Suprapubic skin (tissue), 4 donors: ENCODE data around the gene VWA5B2. TPM values are rescaled to one million over a fixed set of nuclear protein-coding genes. Genes with fewer than 3 reads are reported as not detected.

Experiments
- DNase-seq, 2 donors: peaks; one replicate each; pipeline ENCODE4 v3.0.0-alpha.2; 2019; ENCODE audit warnings: low spot score in 2 of 2
- H3K27ac ChIP-seq: fragments of 200-600 bp; sonication (generic); one replicate; pipeline ENCODE4 v1.5.1; 2019
- H3K27me3 ChIP-seq: fragments of 200-600 bp; sonication (generic); one replicate; pipeline ENCODE4 v1.5.1; 2019
- H3K36me3 ChIP-seq: fragments of 200-600 bp; sonication (generic); one replicate; pipeline ENCODE4 v1.5.1; 2019
- H3K4me1 ChIP-seq: fragments of 200-600 bp; sonication (generic); one replicate; pipeline ENCODE4 v1.5.1; 2019
- H3K4me3 ChIP-seq: fragments of 200-600 bp; sonication (generic); one replicate; pipeline ENCODE4 v1.5.1; 2019; ENCODE audit warnings: mild to moderate bottlenecking
- H3K9me3 ChIP-seq: fragments of 200-600 bp; sonication (generic); one replicate; pipeline ENCODE4 v1.5.1; 2019
- EP300 ChIP-seq: sonication (generic); formaldehyde crosslinking; IDR thresholded peaks from one replicate; pipeline ENCODE4 v1.6.1; 2017; ENCODE audit warnings: antibody characterized with exemption
- POLR2A ChIP-seq, 2 donors: fragments of 450-650 bp; IDR thresholded peaks; one replicate each; pipeline ENCODE4 v1.6.1; 2017; ENCODE audit warnings: antibody characterized with exemption in 2 of 2, mild to moderate bottlenecking in 2 of 2, moderate library complexity in 2 of 2
- POLR2AphosphoS5 ChIP-seq, 3 donors: sonication (generic); formaldehyde crosslinking; IDR thresholded peaks; one replicate each; pipeline ENCODE4 v1.6.1; 2017; ENCODE audit warnings: antibody characterized with exemption in 3 of 3
- WGBS: methylation state at CpG from one replicate; pipeline ENCODE4 v1.1.5; 2018; 5-methylcytosine and 5-hydroxymethylcytosine counted together
- total RNA-seq, 4 donors: library from RNA; depleted of rRNA; stranded (reverse); fragments of >200 nt; gene quantifications; one replicate each; pipeline ENCODE4 v1.1.0, GENCODE V29; 2016
- TF ChIP-seq, protein P1 (sequence below), 2 donors: fragments of 200-600 bp in 1 of 2; fragments of 450-650 bp in 1 of 2; sonication (generic) in 1 of 2; IDR thresholded peaks; one replicate each; pipeline ENCODE4 v1.5.1; 2016 to 2019; ENCODE audit warnings: antibody characterized with exemption in 2 of 2, mild to moderate bottlenecking in 1 of 2, moderate library complexity in 1 of 2

VWA5B2 gene
- total RNA-seq, 4 donors from 2014 or later: 0.24 TPM; not detected in 3

DNA sequence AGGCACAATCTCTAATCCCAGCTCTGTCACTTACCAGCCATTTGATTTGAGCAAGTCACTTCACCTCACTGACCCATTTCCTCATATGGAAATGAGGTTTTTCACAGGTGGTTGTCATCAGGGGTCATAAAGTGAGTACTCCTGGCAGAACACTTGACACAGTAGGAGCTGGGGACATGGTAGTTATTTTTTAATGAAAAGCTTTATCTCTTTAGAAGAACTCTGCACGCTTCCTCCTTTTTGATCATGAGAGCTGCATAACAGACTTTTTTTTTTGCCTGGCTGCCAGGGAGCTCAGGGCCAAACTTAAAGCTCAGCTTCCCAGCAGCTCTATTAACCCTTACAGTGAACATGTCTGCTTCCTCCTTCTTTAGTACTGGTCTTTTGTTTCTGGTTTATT, 8.4 kb downstream of the VWA5B2 start:
- DNase-seq: no peak
- Histone ChIP-seq H3K4me3 (no peak overlapping the region), H3K27me3 (peaks cover 7% of the 10 kb centered on the region), H3K36me3 (peaks cover 9% of the 10 kb centered on the region), H3K4me1 (peaks cover 8% of the 10 kb centered on the region), H3K27ac (no peak overlapping the region), H3K9me3 (no peaks in the 10 kb centered on the region)
- TF ChIP-seq POLR2A (IDR thresholded peaks at IDR 0.05): no peak
- TF ChIP-seq EP300: no peak
- no peak for TF ChIP-seq POLR2AphosphoS5 (IDR thresholded peaks at IDR 0.05)
- TF ChIP-seq, protein P1, sequence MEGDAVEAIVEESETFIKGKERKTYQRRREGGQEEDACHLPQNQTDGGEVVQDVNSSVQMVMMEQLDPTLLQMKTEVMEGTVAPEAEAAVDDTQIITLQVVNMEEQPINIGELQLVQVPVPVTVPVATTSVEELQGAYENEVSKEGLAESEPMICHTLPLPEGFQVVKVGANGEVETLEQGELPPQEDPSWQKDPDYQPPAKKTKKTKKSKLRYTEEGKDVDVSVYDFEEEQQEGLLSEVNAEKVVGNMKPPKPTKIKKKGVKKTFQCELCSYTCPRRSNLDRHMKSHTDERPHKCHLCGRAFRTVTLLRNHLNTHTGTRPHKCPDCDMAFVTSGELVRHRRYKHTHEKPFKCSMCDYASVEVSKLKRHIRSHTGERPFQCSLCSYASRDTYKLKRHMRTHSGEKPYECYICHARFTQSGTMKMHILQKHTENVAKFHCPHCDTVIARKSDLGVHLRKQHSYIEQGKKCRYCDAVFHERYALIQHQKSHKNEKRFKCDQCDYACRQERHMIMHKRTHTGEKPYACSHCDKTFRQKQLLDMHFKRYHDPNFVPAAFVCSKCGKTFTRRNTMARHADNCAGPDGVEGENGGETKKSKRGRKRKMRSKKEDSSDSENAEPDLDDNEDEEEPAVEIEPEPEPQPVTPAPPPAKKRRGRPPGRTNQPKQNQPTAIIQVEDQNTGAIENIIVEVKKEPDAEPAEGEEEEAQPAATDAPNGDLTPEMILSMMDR (IDR thresholded peaks at IDR 0.05): no peak
- WGBS: 38% methylated on average over 1 of the region's 1 CpG

DNA sequence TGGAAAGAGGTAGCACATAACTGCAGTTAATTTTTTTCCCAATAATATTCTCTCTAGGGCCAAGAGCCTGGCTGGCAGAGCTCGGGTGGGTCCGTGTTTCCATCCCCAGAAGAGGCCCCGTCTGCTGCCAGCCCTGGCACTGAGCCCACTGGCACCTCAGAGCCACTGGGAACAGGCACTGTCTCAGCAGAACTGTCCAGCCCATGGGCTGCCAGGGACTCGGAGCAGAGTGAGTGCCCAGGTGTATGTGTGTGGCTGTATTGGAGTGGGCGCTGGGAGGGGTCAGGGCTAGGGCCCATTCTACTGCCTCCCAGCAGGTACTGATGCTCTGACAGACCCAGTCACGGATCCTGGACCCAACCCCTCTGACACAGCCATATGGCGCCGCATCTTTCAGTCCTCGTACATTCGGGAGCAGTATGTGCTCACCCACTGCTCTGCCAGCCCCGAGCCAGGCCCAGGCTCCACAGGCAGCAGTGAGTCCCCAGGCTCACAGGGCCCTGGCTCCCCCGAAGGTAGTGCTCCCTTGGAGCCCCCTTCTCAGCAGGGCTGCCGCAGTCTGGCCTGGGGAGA, 8.9 kb downstream of the VWA5B2 start:
- Histone ChIP-seq H3K9me3 (no peaks in the 10 kb centered on the region), H3K36me3 (peaks cover 14% of the 10 kb centered on the region), H3K27ac (no peak overlapping the region), H3K27me3 (peaks cover 2% of the 10 kb centered on the region), H3K4me1 (peaks cover 8% of the 10 kb centered on the region), H3K4me3 (no peak overlapping the region)
- TF ChIP-seq EP300 (no peak), POLR2A (IDR thresholded peaks at IDR 0.05) (no peak), POLR2AphosphoS5 (IDR thresholded peaks at IDR 0.05) (no peak)
- TF ChIP-seq, protein P1 (IDR thresholded peaks at IDR 0.05): no peak
- DNase-seq: no peak
- 55% methylated on average over 7 of the region's 13 CpGs for WGBS

DNA sequence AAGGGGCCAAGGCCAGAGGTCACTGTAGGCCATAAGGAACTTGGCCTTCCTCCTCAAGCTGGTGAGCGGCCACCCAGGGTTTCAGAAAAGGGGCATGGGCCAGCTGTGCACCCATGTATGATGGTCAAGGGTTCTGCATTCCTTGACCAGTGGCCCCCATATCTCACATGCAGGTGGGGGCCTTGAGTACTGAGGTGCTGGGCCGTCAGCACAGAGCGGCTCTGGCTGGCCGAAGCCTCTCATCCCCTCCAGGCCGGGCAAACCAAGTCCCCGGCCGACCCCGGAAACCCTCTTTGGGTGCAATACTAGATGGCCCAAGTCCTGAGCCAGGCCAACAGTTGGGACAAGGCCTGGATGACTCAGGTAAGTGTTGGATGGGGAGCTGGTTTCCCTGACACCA, 9.8 kb downstream of the VWA5B2 start:
- Histone ChIP-seq H3K36me3 (peaks cover 23% of the 10 kb centered on the region), H3K9me3 (no peaks in the 10 kb centered on the region), H3K27ac (no peak overlapping the region), H3K27me3 (no peaks in the 10 kb centered on the region), H3K4me3 (no peak overlapping the region), H3K4me1 (peaks cover 8% of the 10 kb centered on the region)
- WGBS: 86% methylated on average over 1 of the region's 8 CpGs
- TF ChIP-seq, protein P1 (IDR thresholded peaks at IDR 0.05): no peak
- TF ChIP-seq POLR2A (IDR thresholded peaks at IDR 0.05) (no peak), POLR2AphosphoS5 (IDR thresholded peaks at IDR 0.05) (no peak), EP300 (no peak)
- no peak for DNase-seq

DNA sequence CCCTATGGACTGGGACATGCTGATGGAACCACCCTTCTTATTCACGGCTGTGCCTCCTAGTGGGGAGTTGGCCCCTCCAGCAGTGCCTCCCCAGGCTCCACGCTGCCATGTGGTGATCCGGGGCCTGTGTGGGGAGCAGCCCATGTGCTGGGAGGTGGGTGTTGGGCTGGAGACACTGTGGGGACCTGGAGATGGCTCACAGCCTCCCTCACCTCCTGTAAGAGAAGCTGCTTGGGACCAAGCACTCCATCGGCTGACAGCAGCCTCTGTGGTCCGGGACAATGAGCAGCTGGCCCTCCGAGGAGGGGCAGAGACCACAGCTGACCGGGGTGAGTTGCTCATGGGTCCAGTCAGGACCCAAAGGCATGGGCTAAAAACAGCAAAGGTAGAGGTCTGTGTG, 10.3 kb downstream of the VWA5B2 start:
- Histone ChIP-seq H3K36me3 (peaks cover 28% of the 10 kb centered on the region), H3K27me3 (no peaks in the 10 kb centered on the region), H3K27ac (no peak overlapping the region), H3K4me3 (no peak overlapping the region), H3K4me1 (peaks cover 8% of the 10 kb centered on the region), H3K9me3 (no peaks in the 10 kb centered on the region)
- no peak for DNase-seq
- 76% methylated on average over 4 of the region's 7 CpGs for WGBS
- no peak for TF ChIP-seq POLR2AphosphoS5 (IDR thresholded peaks at IDR 0.05)
- TF ChIP-seq EP300: no peak
- TF ChIP-seq, protein P1 (IDR thresholded peaks at IDR 0.05): no peak

DNA sequence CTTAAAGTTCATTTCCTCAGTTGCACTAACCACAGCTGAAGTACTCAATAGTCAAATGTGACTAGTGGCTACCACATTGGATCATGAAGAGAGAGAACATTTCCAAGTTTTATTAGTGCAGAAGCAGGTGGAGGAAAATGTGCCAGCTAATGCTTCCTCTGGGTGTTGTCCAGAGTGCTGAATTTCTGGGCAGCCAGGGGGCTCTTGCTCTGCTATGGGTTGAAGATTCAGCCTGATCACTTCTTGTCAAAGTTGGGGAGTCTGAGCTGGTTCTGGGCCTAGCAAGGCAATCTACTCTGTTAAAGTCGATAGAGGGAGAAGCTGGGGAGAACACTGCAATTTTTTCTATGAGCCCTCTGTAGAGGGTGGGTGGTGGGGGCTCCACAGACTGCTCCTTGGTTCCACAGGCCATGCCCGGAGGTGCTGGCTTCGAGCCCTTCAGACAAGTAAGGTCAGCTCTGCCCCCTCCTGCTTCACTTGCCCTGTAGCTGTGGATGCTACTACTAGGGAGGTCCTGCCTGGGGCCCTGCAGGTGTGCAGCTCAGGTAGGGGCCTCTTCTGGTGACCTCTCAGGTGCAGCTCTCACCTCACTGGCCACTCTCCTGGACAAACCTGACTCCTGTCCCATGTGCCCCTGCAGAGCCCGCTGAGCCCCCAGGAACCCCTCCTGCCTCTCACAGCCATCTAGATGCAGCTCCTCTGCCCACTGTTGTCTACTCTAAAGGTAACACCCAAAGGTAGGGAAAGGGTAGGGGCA, 11.2 kb downstream of the VWA5B2 start:
- TF ChIP-seq POLR2A (IDR thresholded peaks at IDR 0.05) (no peak), POLR2AphosphoS5 (IDR thresholded peaks at IDR 0.05) (no peak), EP300 (no peak)
- TF ChIP-seq, protein P1 (IDR thresholded peaks at IDR 0.05): no peak
- H3K27ac ChIP-seq: no peak overlapping the region
- H3K27me3 ChIP-seq: no peaks in the 10 kb centered on the region
- peaks cover 8% of the 10 kb centered on the region for H3K4me1 ChIP-seq
- H3K4me3 ChIP-seq: no peak overlapping the region
- 78% methylated on average over 4 of the region's 4 CpGs for WGBS
- H3K36me3 ChIP-seq: peaks cover 36% of the 10 kb centered on the region
- no peaks in the 10 kb centered on the region for H3K9me3 ChIP-seq
- DNase-seq: no peak
